ENCODE measurements around the gene MRTO4. TPM values are rescaled to one million over a fixed set of nuclear protein-coding genes. Genes with fewer than 3 reads are reported as not detected.
"Not testable (repeated sequence)": the region's sequence is repeated elsewhere in the genome, so short reads cannot be mapped to it uniquely, and the experiment has no call there.

Gene MRTO4
- total RNA-seq, 1 donor from 2014 or later: 41.0 TPM

GRCh38 chr1:19274636-19275035 is 23.0 kb downstream of the MRTO4 start:
- H3K4me3 ChIP-seq (ENCODE audit: insufficient read depth, low read depth, low read length): no peak overlapping the region
- H3K4me3 Mint-ChIP-seq (ENCODE audit: unreplicated experiment): no peak overlapping the region
- no peak for DNase-seq (ENCODE audit: low read depth)

GRCh38 chr1:19283891-19284290 is 32.3 kb downstream of the MRTO4 start:
- Mint-ChIP-seq H3K4me3 (ENCODE audit: unreplicated experiment) (no peak overlapping the region), H3K27ac (ENCODE audit: unreplicated experiment) (no peak overlapping the region), H3K36me3 (ENCODE audit: low read depth, unreplicated experiment) (peaks cover 13% of the 10 kb centered on the region), H3K27me3 (ENCODE audit: low read depth, unreplicated experiment) (peaks cover 9% of the 10 kb centered on the region), H3K9me3 (ENCODE audit: unreplicated experiment) (peaks cover 8% of the 10 kb centered on the region), H3K4me1 (ENCODE audit: low read depth, unreplicated experiment) (peaks cover 4% of the 10 kb centered on the region)
- Histone ChIP-seq H2AFZ (ENCODE audit: low read depth, low read length) (no peak overlapping the region), H3K79me2 (ENCODE audit: insufficient read depth, low read length) (no peaks in the 10 kb centered on the region), H3K27ac (ENCODE audit: low read depth, low read length) (no peak overlapping the region), H4K20me1 (ENCODE audit: insufficient read depth, low read length) (peaks cover 6% of the 10 kb centered on the region), H3K27me3 (ENCODE audit: insufficient read depth, low read length) (no peaks in the 10 kb centered on the region), H3K4me3 (ENCODE audit: insufficient read depth, low read depth, low read length) (no peak overlapping the region), H3K36me3 (ENCODE audit: insufficient read depth, low read length) (no peaks in the 10 kb centered on the region), H3K9ac (ENCODE audit: low read length) (no peak overlapping the region), H3K4me2 (ENCODE audit: low read length) (no peak overlapping the region), H3K9me3 (ENCODE audit: insufficient read depth, low read depth, low read length) (no peaks in the 10 kb centered on the region), H3K4me1 (ENCODE audit: insufficient read depth, low read length) (no peaks in the 10 kb centered on the region)
- DNase-seq (ENCODE audit: low read depth): no peak
- no peak for FAIRE-seq
- TF ChIP-seq CTCF (IDR thresholded peaks at IDR 0.05; ENCODE audit: insufficient read depth, low read depth, low read length) (no peak), EZH2 (IDR thresholded peaks at IDR 0.05; ENCODE audit: insufficient read depth, low read length) (no peak)

More at GRCh38 chr1:19274636-19275035, 23.0 kb downstream of the MRTO4 start:
- TF ChIP-seq EZH2 (IDR thresholded peaks at IDR 0.05; ENCODE audit: insufficient read depth, low read length): no peak
- TF ChIP-seq CTCF (IDR thresholded peaks at IDR 0.05; ENCODE audit: insufficient read depth, low read depth, low read length): no peak
- Histone ChIP-seq H2AFZ (ENCODE audit: low read depth, low read length) (no peak overlapping the region), H4K20me1 (ENCODE audit: insufficient read depth, low read length) (no peaks in the 10 kb centered on the region), H3K4me2 (ENCODE audit: low read length) (peak overlapping the region; percentile 77), H3K27me3 (ENCODE audit: insufficient read depth, low read length) (no peaks in the 10 kb centered on the region), H3K4me1 (ENCODE audit: insufficient read depth, low read length) (no peaks in the 10 kb centered on the region), H3K27ac (ENCODE audit: low read depth, low read length) (no peak overlapping the region), H3K36me3 (ENCODE audit: insufficient read depth, low read length) (no peaks in the 10 kb centered on the region), H3K79me2 (ENCODE audit: insufficient read depth, low read length) (no peaks in the 10 kb centered on the region), H3K9ac (ENCODE audit: low read length) (no peak overlapping the region), H3K9me3 (ENCODE audit: insufficient read depth, low read depth, low read length) (peaks cover 3% of the 10 kb centered on the region)
- Mint-ChIP-seq H3K36me3 (ENCODE audit: low read depth, unreplicated experiment) (peaks cover 9% of the 10 kb centered on the region), H3K9me3 (ENCODE audit: unreplicated experiment) (peaks cover 12% of the 10 kb centered on the region), H3K4me1 (ENCODE audit: low read depth, unreplicated experiment) (no peaks in the 10 kb centered on the region), H3K27me3 (ENCODE audit: low read depth, unreplicated experiment) (peaks cover 17% of the 10 kb centered on the region), H3K27ac (ENCODE audit: unreplicated experiment) (no peak overlapping the region)
- no peak for FAIRE-seq

- H3K4me1 ChIP-seq (ENCODE audit: insufficient read depth, low read length): no peaks in the 10 kb centered on the region
- Mint-ChIP-seq H3K9me3 (ENCODE audit: unreplicated experiment) (peaks cover under 1% of the 10 kb centered on the region), H3K4me3 (ENCODE audit: unreplicated experiment) (no peak overlapping the region), H3K4me1 (ENCODE audit: low read depth, unreplicated experiment) (peaks cover 4% of the 10 kb centered on the region), H3K27me3 (ENCODE audit: low read depth, unreplicated experiment) (peaks cover 18% of the 10 kb centered on the region), H3K36me3 (ENCODE audit: low read depth, unreplicated experiment) (peaks cover 13% of the 10 kb centered on the region), H3K27ac (ENCODE audit: unreplicated experiment) (no peak overlapping the region)
- DNase-seq (ENCODE audit: low read depth) (no peak), FAIRE-seq (no peak)
- H3K79me2 ChIP-seq (ENCODE audit: insufficient read depth, low read length): no peaks in the 10 kb centered on the region
- no peak overlapping the region for H3K27ac ChIP-seq (ENCODE audit: low read depth, low read length)
- no peak overlapping the region for H3K4me2 ChIP-seq (ENCODE audit: low read length)
- no peak overlapping the region for H2AFZ ChIP-seq (ENCODE audit: low read depth, low read length)
- H3K9me3 ChIP-seq (ENCODE audit: insufficient read depth, low read depth, low read length): no peaks in the 10 kb centered on the region
- H3K36me3 ChIP-seq (ENCODE audit: insufficient read depth, low read length): no peaks in the 10 kb centered on the region
- H3K4me3 ChIP-seq (ENCODE audit: insufficient read depth, low read depth, low read length): no peak overlapping the region
- peaks cover 6% of the 10 kb centered on the region for H4K20me1 ChIP-seq (ENCODE audit: insufficient read depth, low read length)
- no peaks in the 10 kb centered on the region for H3K27me3 ChIP-seq (ENCODE audit: insufficient read depth, low read length)
- TF ChIP-seq EZH2 (IDR thresholded peaks at IDR 0.05; ENCODE audit: insufficient read depth, low read length): no peak
- TF ChIP-seq CTCF (IDR thresholded peaks at IDR 0.05; ENCODE audit: insufficient read depth, low read depth, low read length): no peak
- H3K9ac ChIP-seq (ENCODE audit: low read length): no peak overlapping the region
Observed at GRCh38 chr1:19284881-19285280, 33.3 kb downstream of the MRTO4 start.

- not testable (repeated sequence) for H3K27me3 ChIP-seq (ENCODE audit: insufficient read depth, low read length); H3K9ac ChIP-seq (ENCODE audit: low read length); H3K9me3 ChIP-seq (ENCODE audit: insufficient read depth, low read depth, low read length); H3K27ac Mint-ChIP-seq (ENCODE audit: unreplicated experiment); H3K4me2 ChIP-seq (ENCODE audit: low read length); H4K20me1 ChIP-seq (ENCODE audit: insufficient read depth, low read length); DNase-seq (ENCODE audit: low read depth); H3K4me3 ChIP-seq (ENCODE audit: insufficient read depth, low read depth, low read length); H3K79me2 ChIP-seq (ENCODE audit: insufficient read depth, low read length); FAIRE-seq; H2AFZ ChIP-seq (ENCODE audit: low read depth, low read length); H3K4me3 Mint-ChIP-seq (ENCODE audit: unreplicated experiment); H3K9me3 Mint-ChIP-seq (ENCODE audit: unreplicated experiment); H3K36me3 ChIP-seq (ENCODE audit: insufficient read depth, low read length); H3K4me1 Mint-ChIP-seq (ENCODE audit: low read depth, unreplicated experiment); H3K27ac ChIP-seq (ENCODE audit: low read depth, low read length); H3K4me1 ChIP-seq (ENCODE audit: insufficient read depth, low read length)
- Mint-ChIP-seq H3K27me3 (ENCODE audit: low read depth, unreplicated experiment) (peaks cover 19% of the 10 kb centered on the region), H3K36me3 (ENCODE audit: low read depth, unreplicated experiment) (peaks cover 13% of the 10 kb centered on the region)
Observed at GRCh38 chr1:19285366-19285765, 33.8 kb downstream of the MRTO4 start.
